GM23338 (cell line): ENCODE data around the gene CYP4F3. TPM values are rescaled to one million over a fixed set of nuclear protein-coding genes. Genes with fewer than 3 reads are reported as not detected.

ENCODE experiments used
- ATAC-seq: fragments of 200-7000 bp; cut with Tn5 transposase; 3 replicates; pipeline ENCODE4 v1.9.1; 2020
- DNase-seq: peaks from one replicate; pipeline ENCODE4 v3.0.0-alpha.2; 2015; ENCODE audit warnings: low spot score
- H2AFZ ChIP-seq: fragments of 200-600 bp; sonication (generic); 2 replicates; pipeline ENCODE4 v1.8.0; 2016; ENCODE audit warnings: antibody characterized with exemption, mild to moderate bottlenecking, moderate library complexity
- H3F3A ChIP-seq: fragments of 200-600 bp; sonication (generic); replicated peaks from 2 replicates; pipeline ENCODE4 v1.8.0; 2017; ENCODE audit warnings: antibody characterized with exemption, mixed run types, low read depth
- H3K27ac ChIP-seq: fragments of 200-600 bp; sonication (generic); 2 replicates; pipeline ENCODE4 v1.6.1; 2016; ENCODE audit warnings: low read depth
- H3K27me3 ChIP-seq: fragments of 200-600 bp; sonication (generic); 2 replicates; pipeline ENCODE4 v1.8.0; 2016; ENCODE audit warnings: mild to moderate bottlenecking, mixed run types, moderate library complexity; ENCODE audit not compliant: insufficient read depth
- H3K36me3 ChIP-seq: fragments of 200-600 bp; sonication (generic); 2 replicates; pipeline ENCODE4 v1.8.0; 2016; ENCODE audit warnings: mild to moderate bottlenecking; ENCODE audit not compliant: insufficient read depth
- H3K4me1 ChIP-seq: fragments of 200-600 bp; sonication (generic); 2 replicates; pipeline ENCODE4 v1.8.0; 2016; ENCODE audit warnings: mild to moderate bottlenecking, moderate library complexity; ENCODE audit not compliant: insufficient read depth
- H3K4me2 ChIP-seq: fragments of 200-600 bp; sonication (generic); 2 replicates; pipeline ENCODE4 v1.7.1; 2017; ENCODE audit warnings: mixed run types
- H3K4me3 ChIP-seq: fragments of 200-600 bp; sonication (generic); 2 replicates; pipeline ENCODE4 v1.6.1; 2016; ENCODE audit warnings: mixed run types
- H3K79me2 ChIP-seq: fragments of 200-600 bp; sonication (generic); replicated peaks from 2 replicates; pipeline ENCODE4 v1.8.0; 2017; ENCODE audit warnings: mild to moderate bottlenecking; ENCODE audit not compliant: insufficient read depth
- H3K9me2 ChIP-seq: fragments of 200-600 bp; sonication (generic); 2 replicates; pipeline ENCODE4 v1.8.0; 2017; ENCODE audit not compliant: insufficient read depth
- H4K20me1 ChIP-seq: fragments of 200-600 bp; sonication (generic); replicated peaks from 2 replicates; pipeline ENCODE4 v1.8.0; 2017; ENCODE audit warnings: mild to moderate bottlenecking; ENCODE audit not compliant: insufficient read depth
- H3K27ac Mint-ChIP-seq: 2 replicates; pipeline ENCODE4 v1.8.0; 2020; ENCODE audit warnings: inconsistent platforms, mild to moderate bottlenecking, moderate library complexity, mixed read lengths
- H3K27me3 Mint-ChIP-seq: 3 replicates; pipeline ENCODE4 v1.8.0; 2022; ENCODE audit warnings: low read depth, mild to moderate bottlenecking, moderate library complexity, mixed read lengths, inconsistent platforms; ENCODE audit not compliant: insufficient read depth, poor library complexity
- H3K36me3 Mint-ChIP-seq: 3 replicates; pipeline ENCODE4 v1.8.0; 2021; ENCODE audit warnings: low read depth, mild to moderate bottlenecking, inconsistent platforms, moderate library complexity, mixed read lengths
- H3K4me1 Mint-ChIP-seq: 3 replicates; pipeline ENCODE4 v1.8.0; 2020; ENCODE audit warnings: mild to moderate bottlenecking, inconsistent platforms, mixed read lengths
- H3K4me3 Mint-ChIP-seq: 3 replicates; pipeline ENCODE4 v1.8.0; 2021; ENCODE audit warnings: moderate library complexity, mild to moderate bottlenecking, inconsistent platforms, mixed read lengths
- H3K9me3 Mint-ChIP-seq: 3 replicates; pipeline ENCODE4 v1.8.0; 2020; ENCODE audit warnings: moderate library complexity, mild to moderate bottlenecking, inconsistent platforms, mixed read lengths
- EZH2 ChIP-seq: fragments of 200-600 bp; sonication (generic); IDR thresholded peaks from one replicate; pipeline ENCODE4 v1.8.0; 2017; ENCODE audit warnings: antibody characterized with exemption, mild to moderate bottlenecking, low read depth; ENCODE audit not compliant: unreplicated experiment
- EZH2phosphoT487 ChIP-seq: fragments of 200-600 bp; sonication (generic); IDR thresholded peaks from one replicate; pipeline ENCODE4 v1.8.1; 2018; ENCODE audit warnings: antibody characterized with exemption; ENCODE audit not compliant: unreplicated experiment
- POLR2AphosphoS5 ChIP-seq: IDR thresholded peaks from 2 replicates; pipeline ENCODE4 v1.6.1; 2016; ENCODE audit warnings: antibody characterized with exemption, low read depth
- STAT1 ChIP-seq: IDR thresholded peaks from one replicate; pipeline ENCODE4 v1.6.1; 2016; ENCODE audit warnings: antibody characterized with exemption; ENCODE audit not compliant: unreplicated experiment
- ZNF114 ChIP-seq: fragments of 250-450 bp; sonication (Bioruptor Pico); IDR thresholded peaks from 2 replicates; pipeline ENCODE4 v1.5.0; 2020; ENCODE audit warnings: mild to moderate bottlenecking, moderate library complexity
- polyA plus RNA-seq: library from polyadenylated mRNA; unstranded; fragments of >200 nt; fragmentation: Nextera tagmentation; extraction: Ambion mirVana; gene quantifications from 2 replicates; pipeline ENCODE4 v1.2.1, GENCODE V29; 2016
- total RNA-seq: library from RNA; depleted of rRNA; stranded (reverse); fragments of >200 nt; shearing (Covaris generic); gene quantifications from 2 replicates; pipeline ENCODE4 v1.2.3, GENCODE V29; 2014
- TF ChIP-seq, protein P1 (sequence below): IDR thresholded peaks from one replicate; pipeline ENCODE4 v1.6.1; 2018; ENCODE audit warnings: antibody characterized with exemption; ENCODE audit not compliant: unreplicated experiment
- TF ChIP-seq, protein P2 (sequence below): IDR thresholded peaks from 2 replicates; pipeline ENCODE4 v1.6.1; 2016; ENCODE audit warnings: antibody characterized with exemption
- TF ChIP-seq, protein P3 (sequence below), 2 experiments: fragments of 200-600 bp in 1 of 2; sonication (generic) in 1 of 2; conservative IDR thresholded peaks; 2 replicates each; pipeline versions ENCODE4 v1.5.1 to v1.6.1; 2016 to 2017; ENCODE audit warnings: antibody characterized with exemption in 2 of 2, low read depth in 2 of 2, mild to moderate bottlenecking in 2 of 2, moderate library complexity in 1 of 2

CYP4F3 gene
- total and polyA plus RNA-seq, 2 experiments from 2014 or later: not detected

DNA sequence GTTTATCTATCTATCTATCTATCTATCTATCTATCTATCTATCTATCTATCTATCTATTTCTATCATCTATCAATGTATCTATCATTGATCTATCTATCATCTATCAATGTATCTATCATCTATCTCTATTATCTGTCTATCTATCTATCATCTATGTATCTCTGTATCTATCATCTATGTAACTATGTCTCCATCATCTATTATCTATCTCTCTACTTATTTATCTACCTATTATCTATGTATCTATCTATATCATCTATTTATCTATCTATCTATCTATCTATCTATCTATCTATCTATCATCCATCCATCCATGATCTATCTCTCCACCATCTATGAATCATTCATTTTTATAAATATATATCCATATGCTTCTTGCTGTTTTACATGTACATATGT lies 15.8 kb downstream of the CYP4F3 start (continued):
- TF ChIP-seq, protein P1, sequence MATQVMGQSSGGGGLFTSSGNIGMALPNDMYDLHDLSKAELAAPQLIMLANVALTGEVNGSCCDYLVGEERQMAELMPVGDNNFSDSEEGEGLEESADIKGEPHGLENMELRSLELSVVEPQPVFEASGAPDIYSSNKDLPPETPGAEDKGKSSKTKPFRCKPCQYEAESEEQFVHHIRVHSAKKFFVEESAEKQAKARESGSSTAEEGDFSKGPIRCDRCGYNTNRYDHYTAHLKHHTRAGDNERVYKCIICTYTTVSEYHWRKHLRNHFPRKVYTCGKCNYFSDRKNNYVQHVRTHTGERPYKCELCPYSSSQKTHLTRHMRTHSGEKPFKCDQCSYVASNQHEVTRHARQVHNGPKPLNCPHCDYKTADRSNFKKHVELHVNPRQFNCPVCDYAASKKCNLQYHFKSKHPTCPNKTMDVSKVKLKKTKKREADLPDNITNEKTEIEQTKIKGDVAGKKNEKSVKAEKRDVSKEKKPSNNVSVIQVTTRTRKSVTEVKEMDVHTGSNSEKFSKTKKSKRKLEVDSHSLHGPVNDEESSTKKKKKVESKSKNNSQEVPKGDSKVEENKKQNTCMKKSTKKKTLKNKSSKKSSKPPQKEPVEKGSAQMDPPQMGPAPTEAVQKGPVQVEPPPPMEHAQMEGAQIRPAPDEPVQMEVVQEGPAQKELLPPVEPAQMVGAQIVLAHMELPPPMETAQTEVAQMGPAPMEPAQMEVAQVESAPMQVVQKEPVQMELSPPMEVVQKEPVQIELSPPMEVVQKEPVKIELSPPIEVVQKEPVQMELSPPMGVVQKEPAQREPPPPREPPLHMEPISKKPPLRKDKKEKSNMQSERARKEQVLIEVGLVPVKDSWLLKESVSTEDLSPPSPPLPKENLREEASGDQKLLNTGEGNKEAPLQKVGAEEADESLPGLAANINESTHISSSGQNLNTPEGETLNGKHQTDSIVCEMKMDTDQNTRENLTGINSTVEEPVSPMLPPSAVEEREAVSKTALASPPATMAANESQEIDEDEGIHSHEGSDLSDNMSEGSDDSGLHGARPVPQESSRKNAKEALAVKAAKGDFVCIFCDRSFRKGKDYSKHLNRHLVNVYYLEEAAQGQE: no peak
- TF ChIP-seq ZNF114 (CRISPR knock-in tag): no peak
- no peak for TF ChIP-seq EZH2phosphoT487
- TF ChIP-seq, protein P2, sequence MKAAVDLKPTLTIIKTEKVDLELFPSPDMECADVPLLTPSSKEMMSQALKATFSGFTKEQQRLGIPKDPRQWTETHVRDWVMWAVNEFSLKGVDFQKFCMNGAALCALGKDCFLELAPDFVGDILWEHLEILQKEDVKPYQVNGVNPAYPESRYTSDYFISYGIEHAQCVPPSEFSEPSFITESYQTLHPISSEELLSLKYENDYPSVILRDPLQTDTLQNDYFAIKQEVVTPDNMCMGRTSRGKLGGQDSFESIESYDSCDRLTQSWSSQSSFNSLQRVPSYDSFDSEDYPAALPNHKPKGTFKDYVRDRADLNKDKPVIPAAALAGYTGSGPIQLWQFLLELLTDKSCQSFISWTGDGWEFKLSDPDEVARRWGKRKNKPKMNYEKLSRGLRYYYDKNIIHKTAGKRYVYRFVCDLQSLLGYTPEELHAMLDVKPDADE: no peak

DNA sequence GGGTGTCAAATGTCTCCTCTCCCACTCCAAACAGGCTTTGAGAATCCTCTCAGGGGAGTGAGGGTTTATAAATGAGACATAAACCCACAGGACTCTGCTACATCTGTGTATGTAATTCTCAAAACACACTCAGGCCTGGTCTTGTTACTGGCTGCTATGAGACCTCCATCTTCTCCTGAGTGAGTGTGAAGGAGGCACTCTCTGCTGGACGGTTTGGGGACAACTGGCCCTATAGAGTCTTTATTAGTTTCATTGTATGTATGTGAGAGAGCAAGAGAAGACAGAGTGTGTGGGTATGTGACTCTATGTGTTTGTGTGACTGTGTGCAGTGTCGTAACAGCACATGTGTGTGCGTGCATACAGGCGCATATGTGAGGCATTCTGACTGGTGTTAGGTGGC lies 22.6 kb downstream of the CYP4F3 start:
- ATAC-seq: no peak
- no peaks in the 10 kb centered on the region for H3K79me2 ChIP-seq
- peaks cover 4% of the 10 kb centered on the region; the same call in 1 of the 2 replicates for H3K36me3 ChIP-seq

DNA sequence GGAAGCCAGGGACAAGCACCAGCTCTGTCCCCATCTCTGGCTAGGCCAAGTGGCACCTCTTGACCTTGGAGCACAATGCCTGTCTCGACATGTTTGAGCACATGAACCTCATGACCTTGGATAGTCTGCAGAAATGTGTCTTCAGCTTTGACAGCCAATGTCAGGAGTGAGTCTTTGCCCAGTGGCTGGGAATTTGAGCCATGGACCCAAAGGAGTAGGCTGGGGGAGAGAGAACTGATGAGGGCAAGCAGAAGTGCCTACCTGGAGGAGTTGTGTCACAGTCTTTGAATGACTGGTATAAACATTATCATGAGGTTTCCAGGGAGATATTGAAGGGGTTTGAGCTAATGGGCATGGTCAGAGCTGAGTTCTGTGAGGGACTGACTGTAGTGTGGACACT lies 25.5 kb downstream of the CYP4F3 start:
- H3K36me3 ChIP-seq: peaks cover 7% of the 10 kb centered on the region; the same call in 1 of the 2 replicates
- no peaks in the 10 kb centered on the region for H3K79me2 ChIP-seq
- no peak overlapping the region for H3K4me2 ChIP-seq
- H3K27me3 ChIP-seq: no peaks in the 10 kb centered on the region
- H3K9me2 ChIP-seq: no peaks in the 10 kb centered on the region
- Mint-ChIP-seq H3K36me3 (peaks cover 27% of the 10 kb centered on the region), H3K27ac (no peak overlapping the region), H3K9me3 (peaks cover 8% of the 10 kb centered on the region; the same call in 2 of the 3 replicates), H3K27me3 (no peaks in the 10 kb centered on the region), H3K4me3 (no peak overlapping the region), H3K4me1 (no peaks in the 10 kb centered on the region)
- no peaks in the 10 kb centered on the region for H4K20me1 ChIP-seq
- no peaks in the 10 kb centered on the region for H3K4me1 ChIP-seq
- no peaks in the 10 kb centered on the region for H3F3A ChIP-seq
- ATAC-seq (no peak), DNase-seq (no peak)
- no peak overlapping the region for H3K4me3 ChIP-seq
- H2AFZ ChIP-seq: no peak overlapping the region
- H3K27ac ChIP-seq: no peak overlapping the region
- TF ChIP-seq ZNF114 (CRISPR knock-in tag) (no peak), POLR2AphosphoS5 (no peak)
- TF ChIP-seq, protein P3, sequence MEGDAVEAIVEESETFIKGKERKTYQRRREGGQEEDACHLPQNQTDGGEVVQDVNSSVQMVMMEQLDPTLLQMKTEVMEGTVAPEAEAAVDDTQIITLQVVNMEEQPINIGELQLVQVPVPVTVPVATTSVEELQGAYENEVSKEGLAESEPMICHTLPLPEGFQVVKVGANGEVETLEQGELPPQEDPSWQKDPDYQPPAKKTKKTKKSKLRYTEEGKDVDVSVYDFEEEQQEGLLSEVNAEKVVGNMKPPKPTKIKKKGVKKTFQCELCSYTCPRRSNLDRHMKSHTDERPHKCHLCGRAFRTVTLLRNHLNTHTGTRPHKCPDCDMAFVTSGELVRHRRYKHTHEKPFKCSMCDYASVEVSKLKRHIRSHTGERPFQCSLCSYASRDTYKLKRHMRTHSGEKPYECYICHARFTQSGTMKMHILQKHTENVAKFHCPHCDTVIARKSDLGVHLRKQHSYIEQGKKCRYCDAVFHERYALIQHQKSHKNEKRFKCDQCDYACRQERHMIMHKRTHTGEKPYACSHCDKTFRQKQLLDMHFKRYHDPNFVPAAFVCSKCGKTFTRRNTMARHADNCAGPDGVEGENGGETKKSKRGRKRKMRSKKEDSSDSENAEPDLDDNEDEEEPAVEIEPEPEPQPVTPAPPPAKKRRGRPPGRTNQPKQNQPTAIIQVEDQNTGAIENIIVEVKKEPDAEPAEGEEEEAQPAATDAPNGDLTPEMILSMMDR (conservative IDR thresholded peaks at IDR 0.05; ENCODE audit: low read depth in 2 of 2): no peak

More for the DNA sequence above, 22.6 kb downstream of the CYP4F3 start:
- Histone ChIP-seq H3K4me3 (no peak overlapping the region), H2AFZ (no peak overlapping the region), H3K4me1 (no peaks in the 10 kb centered on the region), H3K4me2 (no peak overlapping the region), H3K9me2 (no peaks in the 10 kb centered on the region), H3F3A (no peaks in the 10 kb centered on the region), H3K27me3 (no peaks in the 10 kb centered on the region), H3K27ac (no peak overlapping the region), H4K20me1 (no peaks in the 10 kb centered on the region)
- TF ChIP-seq POLR2AphosphoS5: no peak
- no peak for TF ChIP-seq EZH2phosphoT487
- no peak for TF ChIP-seq EZH2
- no peak for TF ChIP-seq STAT1
- Mint-ChIP-seq H3K9me3 (peaks cover 34% of the 10 kb centered on the region), H3K27ac (no peak overlapping the region), H3K36me3 (peaks cover 24% of the 10 kb centered on the region), H3K4me1 (no peaks in the 10 kb centered on the region), H3K4me3 (no peak overlapping the region), H3K27me3 (no peaks in the 10 kb centered on the region)
- DNase-seq: no peak
